ENCODE measurements around the gene CCDC8. TPM values are rescaled to one million over a fixed set of nuclear protein-coding genes. Genes with fewer than 3 reads are reported as not detected.

Gene CCDC8
- total RNA-seq, 1 donor from 2014 or later, result 34.2 TPM

DNA sequence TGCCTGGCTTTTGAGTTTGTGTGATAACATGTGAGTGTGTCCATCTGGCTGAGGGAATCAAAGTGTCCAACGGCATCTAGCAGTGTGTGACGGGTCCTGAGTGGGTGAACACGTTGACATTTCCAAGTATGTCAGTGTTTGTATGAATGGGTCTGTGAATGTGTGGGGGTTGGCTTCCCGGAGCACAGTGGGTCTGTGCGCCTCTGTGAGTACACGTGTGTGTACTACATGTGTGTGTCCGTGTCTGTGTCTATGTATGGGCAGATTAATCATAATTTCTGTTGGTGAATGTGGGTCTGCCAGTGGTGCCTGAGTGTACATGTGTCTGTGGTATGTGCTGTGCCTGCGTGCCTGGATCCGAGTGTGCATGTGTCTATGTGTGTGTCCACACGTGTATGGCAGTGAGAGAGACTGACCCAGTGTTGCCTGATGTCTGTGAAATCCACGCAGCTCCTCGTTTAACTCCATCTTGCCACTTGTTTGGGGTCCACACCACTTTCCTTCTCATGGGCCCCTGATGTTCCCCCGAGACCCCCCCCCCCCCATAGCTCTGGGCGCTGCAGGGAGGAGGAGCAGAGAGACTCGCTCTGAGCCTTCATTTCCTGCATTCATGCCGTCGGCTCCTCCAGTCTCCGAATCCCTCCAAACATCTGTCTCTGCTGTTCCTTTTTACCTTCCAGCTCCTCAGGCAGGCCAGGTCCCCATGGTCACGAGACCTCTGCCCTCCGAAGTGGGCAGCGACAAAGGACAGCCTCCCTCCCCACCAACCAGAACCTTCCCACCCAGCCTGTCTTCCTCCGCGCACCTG, 5.3 kb downstream of the CCDC8 start:
- no peak for DNase-seq (ENCODE audit: low spot score)
- intact Hi-C loops (cut with DNase I), result no loop called here

DNA sequence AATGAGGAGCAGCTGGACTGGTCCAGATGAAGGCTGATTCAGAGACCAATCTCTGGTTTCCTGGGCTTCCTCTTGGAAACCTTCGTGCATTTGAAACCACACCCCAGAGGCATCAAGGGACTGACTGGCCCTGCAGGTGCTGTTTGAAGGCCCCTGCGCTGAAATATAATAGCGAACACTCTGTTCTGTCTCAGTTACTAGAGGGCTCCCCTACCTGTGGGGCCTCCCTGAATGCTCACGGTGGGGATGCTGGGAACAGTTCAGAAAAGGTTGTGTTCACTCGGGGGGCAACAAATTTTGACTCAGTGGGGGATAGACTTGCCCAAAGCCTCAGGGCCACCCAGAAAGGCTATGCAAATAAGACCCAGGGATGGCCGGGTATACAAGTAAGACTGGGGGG, 6.4 kb downstream of the CCDC8 start:
- intact Hi-C loops (cut with DNase I), result no loop called here
- DNase-seq (ENCODE audit: low spot score), result no peak

DNA sequence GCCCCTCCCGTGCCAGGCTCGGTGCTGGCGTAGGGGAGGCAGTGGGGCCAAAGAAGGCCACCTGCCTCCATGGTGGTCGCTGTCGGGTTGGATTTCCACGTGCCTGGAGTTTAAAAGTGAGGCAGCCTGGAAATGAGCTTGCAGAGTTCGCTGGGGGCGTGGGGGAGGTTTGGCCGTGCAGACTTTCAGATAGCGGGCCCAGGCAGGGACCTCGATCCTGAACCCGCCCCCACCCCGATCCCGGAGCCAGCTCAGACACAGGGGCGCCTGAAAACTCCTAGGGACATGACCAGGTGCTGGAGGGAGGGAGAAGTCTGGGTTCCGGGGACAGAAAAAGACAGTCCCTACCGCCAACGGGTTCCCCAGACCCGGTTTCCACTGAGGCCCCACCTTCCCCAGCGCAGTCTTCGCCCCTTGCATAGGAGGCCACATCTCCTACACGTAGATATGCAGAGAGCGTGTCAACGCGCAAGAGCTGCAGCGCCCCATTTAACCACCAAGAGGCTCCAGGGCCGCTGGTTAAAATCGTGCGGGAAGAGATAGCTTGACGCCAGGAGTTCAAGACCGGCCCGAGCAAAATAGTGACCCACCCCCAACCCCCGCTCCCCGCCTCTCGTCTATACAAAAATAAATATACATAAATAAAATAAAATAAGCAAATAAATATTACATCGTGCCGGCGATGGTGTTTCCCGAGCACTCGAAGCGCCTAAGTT, 8.5 kb downstream of the CCDC8 start:
- intact Hi-C loops (cut with DNase I), result loop anchor here (2.0 kb wide), 1 partner anchor 108 kb away; no protein-coding TSS in a partner anchor
- DNase-seq (ENCODE audit: low spot score), result no peak

DNA sequence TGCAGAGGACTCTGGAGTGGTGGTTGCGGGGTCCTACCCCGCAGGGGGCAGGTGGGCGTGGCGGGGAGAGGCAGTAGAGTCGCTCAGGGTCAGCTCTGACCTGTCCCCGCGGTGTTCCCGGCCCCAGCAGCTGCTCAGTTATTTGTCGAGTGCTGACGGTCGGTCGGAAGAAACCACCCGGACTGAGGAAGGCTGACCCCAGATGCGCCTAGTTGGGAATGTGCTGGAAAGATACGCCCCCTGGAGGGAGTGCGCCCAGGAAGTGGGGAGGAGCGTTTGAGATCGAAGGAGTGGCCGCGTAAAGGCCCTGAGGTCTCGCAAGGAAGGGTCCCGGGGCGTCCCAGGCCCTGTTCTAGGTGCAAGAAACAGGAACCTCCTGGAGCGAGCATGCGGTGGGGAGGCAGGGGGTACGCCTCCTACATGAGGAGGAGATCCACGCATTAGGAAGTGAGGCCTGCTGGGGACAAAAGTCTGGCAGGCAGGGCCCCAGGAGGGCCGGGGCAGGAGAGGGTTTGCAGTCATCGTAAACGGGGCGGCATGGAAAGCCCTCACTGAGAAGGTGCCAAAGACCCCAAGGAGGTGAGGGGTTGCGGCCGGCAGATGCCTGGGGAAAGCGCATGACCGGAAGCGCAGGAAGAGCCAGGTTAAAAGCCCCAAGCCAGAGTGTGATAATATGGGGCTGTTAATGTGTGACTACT, 9.2 kb downstream of the CCDC8 start:
- DNase-seq (ENCODE audit: low spot score), result peak; percentile 80
- intact Hi-C loops (cut with DNase I), result loop anchor here (2.0 kb wide), 1 partner anchor 109 kb away; no protein-coding TSS in a partner anchor

DNA sequence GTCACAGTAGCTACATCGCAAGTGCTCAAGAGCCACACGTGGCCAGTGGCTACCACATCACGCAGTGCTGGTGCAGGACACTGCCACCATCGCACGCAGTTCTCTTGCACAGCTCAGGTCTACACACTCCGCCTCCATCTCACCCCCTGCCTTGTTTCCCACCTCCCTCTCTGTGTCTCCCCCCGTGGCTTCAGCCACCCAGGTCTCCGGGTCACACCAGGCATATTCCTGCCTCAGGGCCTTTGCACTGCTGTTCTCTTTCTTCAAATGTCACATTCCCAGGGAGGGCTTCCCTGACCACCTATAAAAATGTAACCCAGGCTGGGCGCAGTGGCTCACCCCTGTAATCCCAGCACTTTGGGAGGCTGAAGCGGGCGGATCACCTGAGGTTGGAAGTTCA, 10.6 kb downstream of the CCDC8 start:
- intact Hi-C loops (cut with DNase I), result loop anchor here (1.0 kb wide), 1 partner anchor 85 kb away; no protein-coding TSS in a partner anchor
- no peak for DNase-seq (ENCODE audit: low spot score)

DNA sequence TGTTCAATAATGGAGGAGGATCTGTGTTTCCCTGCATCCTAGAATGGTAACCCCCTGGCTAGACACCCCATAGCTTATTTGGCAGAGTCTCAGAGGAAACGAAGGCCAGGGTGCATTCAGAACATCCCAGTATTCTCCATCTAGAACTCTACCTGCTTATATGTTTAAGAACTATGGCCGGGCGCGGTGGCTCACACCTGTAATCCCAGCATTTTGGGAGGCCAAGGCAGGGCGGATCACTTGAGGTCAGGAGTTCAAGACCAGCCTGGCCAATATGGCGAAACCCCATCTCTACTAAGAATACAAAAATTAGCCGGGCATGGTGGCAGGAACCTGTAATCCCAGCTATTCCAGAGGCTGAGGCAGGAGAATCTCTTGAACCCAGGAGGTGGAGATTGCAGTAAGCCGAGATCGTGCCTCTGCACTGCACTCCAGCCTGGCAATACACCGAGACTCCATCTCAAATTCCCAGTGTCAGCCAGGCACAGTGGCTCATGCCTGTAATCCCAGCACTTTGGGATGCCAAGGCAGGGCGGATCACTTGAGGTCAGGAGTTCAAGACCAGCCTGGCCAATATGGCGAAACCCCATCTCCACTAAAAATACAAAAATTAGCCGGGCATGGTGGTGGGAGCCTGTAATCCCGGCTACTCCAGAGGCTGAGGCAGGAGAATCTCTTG, 15.4 kb downstream of the CCDC8 start:
- intact Hi-C loops (cut with DNase I), result loop anchor here (5.0 kb wide), 1 partner anchor 116 kb away; no protein-coding TSS in a partner anchor
- DNase-seq (ENCODE audit: low spot score), result peak; percentile 12

DNA sequence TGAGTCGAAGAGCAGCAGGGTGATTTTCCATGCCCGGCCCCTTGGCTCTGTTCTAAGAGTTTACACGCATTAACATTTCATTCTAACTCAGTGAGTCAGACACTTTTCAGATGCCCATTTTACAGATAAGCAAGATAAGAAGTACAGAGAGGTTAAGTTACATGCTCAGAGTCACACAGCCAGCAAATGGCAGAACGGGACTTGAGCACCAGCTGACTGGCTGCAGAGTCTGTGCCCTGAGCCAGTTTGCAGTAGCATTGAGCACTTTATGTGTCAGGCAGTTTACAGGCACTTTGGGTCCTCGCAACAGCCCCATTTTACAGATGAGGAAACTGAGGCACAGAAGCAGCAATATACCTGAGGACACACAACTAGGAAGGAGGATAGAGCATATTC, 19.0 kb downstream of the CCDC8 start:
- intact Hi-C loops (cut with DNase I), result loop anchor here (2.0 kb wide), 1 partner anchor 94 kb away; no protein-coding TSS in a partner anchor
- peak; percentile 22 for DNase-seq (ENCODE audit: low spot score)

DNA sequence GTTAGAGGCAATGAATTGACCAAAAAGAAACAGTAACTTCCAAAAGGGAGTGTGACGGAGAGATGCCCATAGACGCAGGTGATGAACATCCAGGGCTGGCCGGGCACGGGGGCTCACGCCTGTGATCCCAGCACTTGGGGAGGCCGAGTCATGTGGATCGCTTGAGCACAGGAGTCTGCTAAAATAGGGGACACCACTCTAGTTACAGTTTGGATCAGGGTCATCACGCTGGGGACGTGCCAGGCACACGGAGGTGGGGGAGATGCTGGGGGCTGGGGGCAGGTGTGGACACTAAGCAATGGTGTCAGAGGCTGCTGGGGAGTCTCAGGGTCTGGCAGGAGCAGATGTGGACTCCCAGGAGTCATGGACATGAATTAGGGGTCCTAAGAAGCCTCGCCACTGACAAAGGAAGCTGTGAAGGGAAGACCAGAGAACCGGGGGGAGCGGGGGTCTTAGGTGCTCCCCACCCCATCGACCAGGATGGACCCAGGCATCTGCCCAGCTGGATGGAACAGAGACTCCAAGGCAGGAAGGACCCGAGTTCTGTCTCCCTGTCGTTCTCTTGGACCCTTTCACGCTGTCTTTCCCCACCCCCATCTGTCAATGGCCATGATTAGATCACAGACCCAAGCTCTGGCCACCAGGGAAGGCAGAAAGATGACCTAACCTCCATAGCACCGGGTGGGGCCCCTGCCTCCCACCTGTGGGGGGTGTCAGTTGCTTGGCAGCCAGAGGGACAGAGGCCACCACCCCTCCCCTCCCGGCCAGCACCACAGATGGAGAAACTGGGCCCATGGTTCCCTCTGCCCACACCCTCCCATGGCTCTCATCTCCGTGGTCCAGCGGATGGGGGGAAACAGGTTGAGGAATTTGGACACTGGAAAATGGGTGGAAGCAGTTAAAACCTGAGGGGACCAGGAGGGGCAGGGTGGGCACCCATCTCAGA, 19.6 kb downstream of the CCDC8 start:
- peak; percentile 61 for DNase-seq (ENCODE audit: low spot score)
- intact Hi-C loops (cut with DNase I), result loop anchor here (2.0 kb wide), 1 partner anchor 95 kb away; no protein-coding TSS in a partner anchor

DNA sequence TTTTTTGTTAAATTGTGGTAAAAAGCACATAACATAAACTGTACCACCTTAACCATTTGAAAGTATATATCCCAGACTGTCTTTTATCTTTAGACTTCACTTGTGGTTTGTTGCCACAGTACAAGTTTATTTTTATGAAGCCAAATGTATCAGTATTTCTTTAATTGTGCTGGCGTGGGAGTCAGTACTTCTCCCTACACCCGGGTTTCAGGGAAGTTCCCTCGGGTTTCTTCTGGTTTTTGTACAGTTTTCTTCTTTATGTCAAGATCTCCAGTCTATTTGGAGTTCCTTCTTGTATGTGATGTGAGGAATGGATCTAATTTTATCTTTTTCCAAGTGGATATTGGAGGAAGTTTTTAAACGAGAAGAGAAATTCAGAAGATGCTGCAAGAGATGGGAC, 20.5 kb downstream of the CCDC8 start:
- no peak for DNase-seq (ENCODE audit: low spot score)
- intact Hi-C loops (cut with DNase I), result no loop called here

DNA sequence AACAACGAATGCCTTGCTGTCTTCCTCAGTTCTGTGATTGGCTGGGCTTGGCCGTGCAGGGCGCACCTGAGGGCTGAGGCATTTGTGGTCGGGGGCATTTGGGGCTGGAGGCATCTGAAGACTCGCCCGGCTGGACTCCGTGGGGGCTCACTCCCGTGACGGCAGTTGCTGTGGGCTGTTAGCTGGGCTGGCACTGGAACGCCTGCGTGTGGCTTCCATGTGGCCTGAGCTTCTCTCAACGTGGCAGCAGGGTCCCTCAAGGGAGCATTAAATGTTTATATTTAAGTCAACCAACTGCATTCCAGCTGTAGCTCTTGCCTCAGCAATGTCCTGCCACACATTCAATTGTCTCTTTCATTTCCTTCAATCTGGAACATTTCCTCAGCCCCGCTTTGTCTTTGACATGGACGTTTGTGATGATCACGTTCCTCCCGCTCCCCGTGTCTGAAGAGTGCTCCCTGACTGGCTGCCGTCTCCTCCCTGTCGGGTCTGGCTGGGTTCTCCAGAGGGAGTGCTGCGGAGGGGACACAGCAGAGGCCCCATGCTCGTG, 21.0 kb downstream of the CCDC8 start:
- no peak for DNase-seq (ENCODE audit: low spot score)
- intact Hi-C loops (cut with DNase I), result no loop called here

DNA sequence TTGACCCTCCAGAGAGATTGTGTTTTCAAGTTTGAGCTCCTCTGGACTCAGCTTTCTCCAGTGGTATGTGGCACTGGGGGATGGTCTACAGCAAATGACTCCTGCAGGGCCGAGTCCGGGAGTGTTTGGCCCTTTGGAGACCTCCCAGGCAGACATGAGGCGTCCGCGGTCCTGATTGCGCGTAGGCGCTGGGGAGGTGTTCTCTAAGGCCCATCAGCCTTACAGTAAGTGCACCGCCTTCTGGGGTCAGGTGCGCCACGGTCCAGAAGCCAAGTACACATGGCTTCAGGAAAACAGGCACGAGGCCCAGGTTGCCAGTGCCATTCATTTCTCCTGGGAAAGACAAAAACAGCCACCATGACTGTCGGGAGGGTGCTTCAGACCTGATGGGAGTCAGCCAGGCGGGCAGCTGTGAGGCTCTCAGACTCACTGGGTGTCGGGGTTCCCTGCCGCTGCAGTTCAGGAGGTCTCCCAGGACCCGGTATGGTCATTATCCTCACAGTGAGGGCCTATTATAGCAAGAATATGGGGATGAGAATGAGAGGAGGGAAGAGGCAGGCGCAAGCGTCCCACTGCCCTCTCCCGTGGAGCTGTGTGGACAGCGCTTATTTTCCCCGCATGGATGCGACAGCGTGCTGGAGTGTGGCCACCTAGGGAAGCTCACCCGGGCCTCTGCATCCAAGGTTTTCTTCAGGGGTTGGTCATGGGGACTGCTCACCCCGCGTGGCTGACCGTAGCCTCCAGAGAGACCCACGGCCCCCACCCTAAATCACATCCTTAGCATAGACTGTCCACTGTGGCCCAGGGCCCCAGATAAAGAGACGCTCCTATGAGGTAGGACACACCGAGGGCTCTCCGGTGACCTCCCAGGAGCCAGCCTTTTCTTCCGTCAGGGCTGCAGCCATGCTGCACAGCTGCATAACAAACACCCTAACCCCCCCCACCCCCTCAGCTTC, 21.8 kb downstream of the CCDC8 start:
- no peak for DNase-seq (ENCODE audit: low spot score)
- intact Hi-C loops (cut with DNase I), result no loop called here

DNA sequence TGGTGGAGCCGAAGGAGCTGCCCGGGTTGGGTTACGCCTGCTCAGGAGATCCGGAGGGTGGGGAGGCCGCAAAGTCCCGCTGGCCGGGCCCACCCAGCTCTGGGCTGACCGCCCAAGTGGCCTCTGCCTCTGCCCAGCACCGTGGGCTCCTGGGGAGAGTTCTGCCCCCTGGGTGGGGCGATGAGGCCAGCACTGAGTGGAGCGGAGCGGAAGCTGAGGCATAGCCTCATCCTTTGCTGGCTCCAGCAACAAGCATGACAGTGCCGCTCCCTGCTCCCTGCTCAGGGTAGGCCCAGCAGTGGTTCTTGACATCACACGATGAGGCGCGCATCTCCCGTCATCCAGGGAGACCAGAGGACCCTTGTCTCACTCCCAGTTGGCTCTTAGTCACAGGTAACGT, 22.5 kb downstream of the CCDC8 start:
- DNase-seq (ENCODE audit: low spot score), result no peak
- intact Hi-C loops (cut with DNase I), result no loop called here

DNA sequence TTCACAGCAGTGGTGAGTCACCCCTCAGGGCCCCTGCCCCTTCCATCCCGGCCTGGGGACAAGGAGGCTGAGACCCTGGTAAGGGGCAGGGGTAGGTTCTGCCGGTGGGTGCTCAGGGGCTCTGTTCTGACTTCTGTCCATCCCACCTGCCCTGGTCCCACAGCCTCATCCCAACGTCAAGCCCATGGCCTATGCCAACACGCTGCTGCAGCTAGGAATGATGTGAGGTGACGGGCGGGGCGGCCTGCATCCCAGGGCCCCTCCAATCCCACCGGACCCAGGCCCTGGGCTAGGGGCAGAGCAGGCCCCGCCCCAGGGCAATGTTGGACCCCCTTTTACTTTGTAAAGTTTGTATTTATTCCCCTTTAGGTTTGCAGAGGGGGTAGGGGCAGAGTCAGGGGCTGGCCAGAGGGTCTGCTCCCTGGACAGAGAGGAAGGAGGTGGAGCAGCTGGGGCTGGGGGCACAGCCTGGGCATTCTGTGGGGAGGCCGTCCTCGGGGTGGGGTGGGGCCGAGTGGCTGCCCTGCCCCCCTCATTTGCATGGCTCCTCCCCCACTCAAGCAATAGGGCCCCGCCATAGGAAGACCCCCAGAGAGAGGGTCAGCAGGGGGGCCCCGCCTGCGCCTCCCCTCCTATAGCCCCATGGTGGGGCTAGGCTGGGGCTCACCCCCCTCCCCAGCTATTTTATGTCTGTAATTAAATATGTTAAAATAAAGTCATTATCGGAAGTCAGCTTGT, 23.1 kb downstream of the CCDC8 start:
- DNase-seq (ENCODE audit: low spot score), result no peak
- intact Hi-C loops (cut with DNase I), result no loop called here

DNA sequence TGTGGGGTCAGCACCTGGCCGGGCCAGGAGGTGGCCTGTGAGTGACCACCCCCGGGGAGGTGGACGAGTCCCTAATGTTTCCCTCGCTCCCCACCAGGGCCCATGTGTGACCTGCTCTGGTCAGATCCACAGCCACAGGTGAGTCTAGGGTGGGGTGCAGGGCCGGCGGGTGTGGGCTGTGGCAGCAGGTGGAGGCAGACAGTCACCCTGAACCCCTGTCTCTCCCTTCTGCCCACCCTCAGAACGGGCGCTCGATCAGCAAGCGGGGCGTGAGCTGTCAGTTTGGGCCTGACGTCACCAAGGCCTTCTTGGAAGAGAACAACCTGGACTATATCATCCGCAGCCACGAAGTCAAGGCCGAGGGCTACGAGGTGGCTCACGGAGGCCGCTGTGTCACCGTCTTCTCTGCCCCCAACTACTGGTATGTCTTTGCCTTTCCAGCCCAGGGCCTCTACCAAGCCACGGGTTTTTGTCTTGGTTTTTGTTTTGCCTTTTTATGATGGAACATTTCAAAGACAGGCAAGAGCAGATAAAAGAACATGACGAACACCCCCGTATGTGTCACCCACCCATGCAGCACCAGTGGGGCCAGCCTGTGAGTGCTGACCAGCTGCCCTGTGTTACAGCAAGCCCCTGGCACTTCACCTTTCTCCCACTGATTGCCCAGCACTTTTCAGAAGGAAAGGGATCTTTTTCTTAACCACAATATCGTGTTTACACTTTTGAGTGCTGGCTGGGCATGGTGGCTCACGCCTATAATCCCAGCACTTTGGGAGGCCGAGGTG, 24.9 kb downstream of the CCDC8 start:
- DNase-seq (ENCODE audit: low spot score), result peak; percentile 65
- intact Hi-C loops (cut with DNase I), result no loop called here

DNA sequence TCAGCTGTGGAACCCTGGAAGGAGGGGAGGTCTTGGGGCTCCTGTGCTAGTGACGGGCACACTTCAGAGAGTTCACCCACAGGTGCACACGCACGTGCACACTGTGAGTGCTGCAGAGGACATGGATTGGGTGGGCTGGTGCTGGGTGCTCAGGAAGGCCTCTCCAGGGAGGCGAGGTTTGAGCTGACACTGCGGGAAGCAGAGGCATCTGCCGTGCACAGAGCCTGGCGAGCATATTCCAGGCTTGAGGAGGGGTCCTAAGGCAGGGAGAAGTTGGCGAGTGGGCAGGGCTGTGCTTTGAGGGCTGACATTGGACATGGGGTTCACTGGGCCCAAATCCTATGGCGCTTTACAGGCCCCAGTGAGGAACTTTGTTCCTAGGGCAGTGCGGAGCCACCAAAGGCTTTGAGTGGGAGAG, 25.6 kb downstream of the CCDC8 start:
- intact Hi-C loops (cut with DNase I), result no loop called here

More for the DNA sequence above, 25.6 kb downstream of the CCDC8 start:
- DNase-seq (ENCODE audit: low spot score), result peak; percentile 53

Data from cardiac septum (tissue), 1 donor.